ENCODE measurements around the gene BAIAP3.

DNA sequence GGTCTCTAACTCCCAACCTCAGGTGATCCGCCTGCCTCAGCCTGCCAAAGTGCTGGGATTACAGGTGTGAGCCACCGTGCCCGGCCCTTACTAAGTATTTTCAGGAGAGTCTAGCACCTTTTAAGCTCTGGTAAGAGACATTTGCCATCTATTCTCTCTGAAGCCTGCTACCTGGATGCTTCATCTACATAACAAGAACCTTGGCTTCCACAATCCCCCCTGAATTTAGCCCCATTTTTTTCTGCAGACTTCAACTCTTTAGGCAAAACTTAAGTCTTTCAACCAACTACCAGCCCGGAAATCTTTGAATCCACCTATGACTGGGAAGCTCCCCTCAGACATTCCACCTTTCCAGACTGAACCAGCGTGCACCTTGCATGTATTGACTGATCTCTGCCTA is 38.0 kb upstream of the BAIAP3 start:
- TF ChIP-seq, protein P1, sequence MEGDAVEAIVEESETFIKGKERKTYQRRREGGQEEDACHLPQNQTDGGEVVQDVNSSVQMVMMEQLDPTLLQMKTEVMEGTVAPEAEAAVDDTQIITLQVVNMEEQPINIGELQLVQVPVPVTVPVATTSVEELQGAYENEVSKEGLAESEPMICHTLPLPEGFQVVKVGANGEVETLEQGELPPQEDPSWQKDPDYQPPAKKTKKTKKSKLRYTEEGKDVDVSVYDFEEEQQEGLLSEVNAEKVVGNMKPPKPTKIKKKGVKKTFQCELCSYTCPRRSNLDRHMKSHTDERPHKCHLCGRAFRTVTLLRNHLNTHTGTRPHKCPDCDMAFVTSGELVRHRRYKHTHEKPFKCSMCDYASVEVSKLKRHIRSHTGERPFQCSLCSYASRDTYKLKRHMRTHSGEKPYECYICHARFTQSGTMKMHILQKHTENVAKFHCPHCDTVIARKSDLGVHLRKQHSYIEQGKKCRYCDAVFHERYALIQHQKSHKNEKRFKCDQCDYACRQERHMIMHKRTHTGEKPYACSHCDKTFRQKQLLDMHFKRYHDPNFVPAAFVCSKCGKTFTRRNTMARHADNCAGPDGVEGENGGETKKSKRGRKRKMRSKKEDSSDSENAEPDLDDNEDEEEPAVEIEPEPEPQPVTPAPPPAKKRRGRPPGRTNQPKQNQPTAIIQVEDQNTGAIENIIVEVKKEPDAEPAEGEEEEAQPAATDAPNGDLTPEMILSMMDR (conservative IDR thresholded peaks at IDR 0.05; ENCODE audit: low read depth in 2 of 2) = no peak
- TF ChIP-seq POLR2AphosphoS5 (IDR thresholded peaks at IDR 0.05; ENCODE audit: low read depth) = no peak
- TF ChIP-seq EZH2 (IDR thresholded peaks at IDR 0.05; ENCODE audit: low read depth, unreplicated experiment) = no peak
- no peak for TF ChIP-seq CREB1 (CRISPR knock-in tag; IDR thresholded peaks at IDR 0.05; ENCODE audit: low read depth)
- no peak for TF ChIP-seq JUNB (IDR thresholded peaks at IDR 0.05; ENCODE audit: unreplicated experiment)

Measured in GM23338 (cell line).